HFFc6 (cell line): ENCODE data around the gene CTDSP2. TPM values are rescaled to one million over a fixed set of nuclear protein-coding genes. Genes with fewer than 3 reads are reported as not detected.

Experiments used
- DNase-seq: peaks from one replicate; pipeline ENCODE4 v3.0.0-alpha.2; 2018
- H3K27ac Mint-ChIP-seq: 2 replicates; pipeline ENCODE4 v1.8.0; 2020; ENCODE audit warnings: mild to moderate bottlenecking, mixed read lengths
- H3K27me3 Mint-ChIP-seq: 2 replicates; pipeline ENCODE4 v1.8.0; 2021; ENCODE audit warnings: mild to moderate bottlenecking, moderate library complexity, mixed read lengths; ENCODE audit not compliant: insufficient read depth
- H3K36me3 Mint-ChIP-seq: 2 replicates; pipeline ENCODE4 v1.8.0; 2021; ENCODE audit warnings: low read depth, mixed read lengths
- H3K4me1 Mint-ChIP-seq: 2 replicates; pipeline ENCODE4 v1.8.0; 2020; ENCODE audit warnings: low read depth, mixed read lengths
- H3K4me3 Mint-ChIP-seq: 2 replicates; pipeline ENCODE4 v1.8.0; 2020; ENCODE audit warnings: mild to moderate bottlenecking, moderate library complexity, mixed read lengths
- H3K9me3 Mint-ChIP-seq: 2 replicates; pipeline ENCODE4 v1.8.0; 2020; ENCODE audit warnings: mild to moderate bottlenecking, mixed read lengths
- long read RNA-seq: library from polyadenylated mRNA; unstranded; transcript quantifications from one replicate; pipeline ENCODE4 v2.0.0, GENCODE V29; 2019
- total RNA-seq, 6 experiments: library from RNA; stranded (reverse); fragmentation: NEBNext Ultra II Directional; extraction: Animal tissue kit (Norgen Biotek cat#: 25700); gene quantifications; 2 replicates in 1 of 6; 3 replicates in 5 of 6; pipeline ENCODE4 v1.2.3, GENCODE V29; 2021
- TF ChIP-seq, protein P1 (sequence below): fragments of 200-600 bp; sonication (generic); IDR thresholded peaks from 2 replicates; pipeline ENCODE4 v1.5.0; 2021; ENCODE audit warnings: antibody characterized with exemption, mild to moderate bottlenecking

The CTDSP2 gene
- total RNA-seq, result 100 to 1,000 TPM in 5 of 6 experiments, 10 to 100 TPM in 1; 99.2 to 128 (median 111) TPM
- long read RNA-seq, full-length matches to known transcripts, result 2 of 33 reads
- long read RNA-seq, partial matches to known transcripts, result 1 of 33 reads
- long read RNA-seq, other reads (novel, unspliced or antisense), result 30 of 33 reads

DNA sequence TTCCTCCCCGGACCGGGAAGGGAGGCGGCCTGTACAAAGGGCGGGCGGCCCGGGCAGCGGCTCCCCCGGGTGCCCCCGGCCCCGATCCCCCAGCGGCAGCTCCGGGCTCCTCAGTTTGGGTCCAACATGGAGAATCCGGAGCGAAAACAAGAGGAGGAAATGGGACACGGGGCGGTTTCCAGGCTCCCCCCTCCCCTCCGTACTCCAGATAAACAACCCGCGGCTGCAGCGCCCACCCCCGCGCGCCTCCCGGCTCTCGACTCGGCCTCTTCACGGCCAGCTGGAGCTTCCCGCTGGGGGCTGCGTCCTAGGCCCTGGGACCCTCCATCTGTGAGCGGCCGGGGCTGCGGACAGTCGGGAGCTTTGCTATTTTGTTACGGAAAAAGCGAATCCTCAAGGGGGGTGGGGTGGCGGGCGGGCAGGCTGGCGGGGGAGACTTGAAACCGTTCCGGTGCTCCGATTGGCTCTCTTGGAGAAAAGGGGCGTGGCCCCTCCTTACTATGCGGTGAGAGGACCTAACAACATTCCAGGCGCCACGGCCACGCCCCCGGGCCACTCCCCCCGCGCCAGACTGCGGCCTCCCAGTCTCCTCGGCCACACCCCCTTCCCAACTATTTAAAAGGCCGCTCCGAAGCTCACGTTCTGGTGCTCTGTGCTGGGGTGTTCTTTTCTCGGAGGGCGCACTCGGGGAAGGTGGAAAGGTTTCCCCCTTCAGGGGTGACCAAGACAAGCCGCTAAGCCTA lies at the start of gene CTDSP2:
Gene CTDSP2, minus strand, starts transcription at position 153 of the 743 bp plus-strand sequence. CDS start 294 bp downstream, outside the sequence.
- Mint-ChIP-seq H3K36me3 (peaks cover 5% of the 10 kb centered on the region; the same call in 1 of the 2 replicates), H3K4me1 (peaks cover 40% of the 10 kb centered on the region), H3K4me3 (peak within 1 kb of the TSS; percentile 91), H3K9me3 (no peaks in the 10 kb centered on the region), H3K27ac (peak within 1 kb of the TSS; percentile 72), H3K27me3 (peaks cover 8% of the 10 kb centered on the region)
- peak; percentile 98 for DNase-seq
- TF ChIP-seq, protein P1, sequence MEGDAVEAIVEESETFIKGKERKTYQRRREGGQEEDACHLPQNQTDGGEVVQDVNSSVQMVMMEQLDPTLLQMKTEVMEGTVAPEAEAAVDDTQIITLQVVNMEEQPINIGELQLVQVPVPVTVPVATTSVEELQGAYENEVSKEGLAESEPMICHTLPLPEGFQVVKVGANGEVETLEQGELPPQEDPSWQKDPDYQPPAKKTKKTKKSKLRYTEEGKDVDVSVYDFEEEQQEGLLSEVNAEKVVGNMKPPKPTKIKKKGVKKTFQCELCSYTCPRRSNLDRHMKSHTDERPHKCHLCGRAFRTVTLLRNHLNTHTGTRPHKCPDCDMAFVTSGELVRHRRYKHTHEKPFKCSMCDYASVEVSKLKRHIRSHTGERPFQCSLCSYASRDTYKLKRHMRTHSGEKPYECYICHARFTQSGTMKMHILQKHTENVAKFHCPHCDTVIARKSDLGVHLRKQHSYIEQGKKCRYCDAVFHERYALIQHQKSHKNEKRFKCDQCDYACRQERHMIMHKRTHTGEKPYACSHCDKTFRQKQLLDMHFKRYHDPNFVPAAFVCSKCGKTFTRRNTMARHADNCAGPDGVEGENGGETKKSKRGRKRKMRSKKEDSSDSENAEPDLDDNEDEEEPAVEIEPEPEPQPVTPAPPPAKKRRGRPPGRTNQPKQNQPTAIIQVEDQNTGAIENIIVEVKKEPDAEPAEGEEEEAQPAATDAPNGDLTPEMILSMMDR, result peak; percentile 9; the same call in 1 of the 2 replicates

- Mint-ChIP-seq H3K27ac (peak overlapping the region; percentile 91), H3K4me1 (peaks cover 82% of the 10 kb centered on the region), H3K36me3 (no peaks in the 10 kb centered on the region), H3K4me3 (peak overlapping the region; percentile 82), H3K27me3 (no peaks in the 10 kb centered on the region), H3K9me3 (no peaks in the 10 kb centered on the region)
- DNase-seq, result peak; percentile 7
- TF ChIP-seq, protein P1, result peak; percentile 26; the same call in 1 of the 2 replicates
Observed at GRCh38 chr12:57896115-57896433, 49.5 kb upstream of the CTDSP2 start.

GRCh38 chr12:57895389-57896114 lies 49.0 kb upstream of the CTDSP2 start:
- no peaks in the 10 kb centered on the region for H3K27me3 Mint-ChIP-seq
- no peaks in the 10 kb centered on the region for H3K9me3 Mint-ChIP-seq
- H3K27ac Mint-ChIP-seq, result peak overlapping the region; percentile 91
- peak overlapping the region; percentile 82 for H3K4me3 Mint-ChIP-seq
- TF ChIP-seq, protein P1, result no peak
- peak; percentile 3 for DNase-seq
- H3K4me1 Mint-ChIP-seq, result peaks cover 87% of the 10 kb centered on the region
- no peaks in the 10 kb centered on the region for H3K36me3 Mint-ChIP-seq

- no peak for DNase-seq
- Mint-ChIP-seq H3K4me3 (peak overlapping the region; percentile 82), H3K4me1 (peaks cover 94% of the 10 kb centered on the region), H3K9me3 (no peaks in the 10 kb centered on the region), H3K36me3 (no peaks in the 10 kb centered on the region), H3K27me3 (no peaks in the 10 kb centered on the region), H3K27ac (peak overlapping the region; percentile 99)
- TF ChIP-seq, protein P1, result no peak
Observed at GRCh38 chr12:57894399-57895292, 48.1 kb upstream of the CTDSP2 start.
